ENCODE data around the gene AP1B1.
"Not testable (repeated sequence)": the region's sequence is repeated elsewhere in the genome, so short reads cannot be mapped to it uniquely, and the experiment has no call there.

- not testable (repeated sequence) for TF ChIP-seq EZH2phosphoT487 (IDR thresholded peaks at IDR 0.05; ENCODE audit: low read depth)
- peak; percentile 58 for TF ChIP-seq CTCF (IDR thresholded peaks at IDR 0.05; ENCODE audit: low read depth, low read length)
These were observed 24.4 kb upstream of the AP1B1 start for GRCh38 chr22:29412772-29413171.

Measured in OCI-LY3 (cell line).